Ramos (cell line): ENCODE measurements around the gene DST.
"Not testable (repeated sequence)": the region's sequence is repeated elsewhere in the genome, so short reads cannot be mapped to it uniquely, and the experiment has no call there.

Experiments
- in situ Hi-C: fragments of 300-500 bp; cut with MboI; formaldehyde crosslinking; loops from one replicate; pipeline ENCODE4 v1.14.3; 2022; ENCODE audit warnings: low sequenced_read_pairs; ENCODE audit not compliant: unreplicated experiment

DST gene

DNA sequence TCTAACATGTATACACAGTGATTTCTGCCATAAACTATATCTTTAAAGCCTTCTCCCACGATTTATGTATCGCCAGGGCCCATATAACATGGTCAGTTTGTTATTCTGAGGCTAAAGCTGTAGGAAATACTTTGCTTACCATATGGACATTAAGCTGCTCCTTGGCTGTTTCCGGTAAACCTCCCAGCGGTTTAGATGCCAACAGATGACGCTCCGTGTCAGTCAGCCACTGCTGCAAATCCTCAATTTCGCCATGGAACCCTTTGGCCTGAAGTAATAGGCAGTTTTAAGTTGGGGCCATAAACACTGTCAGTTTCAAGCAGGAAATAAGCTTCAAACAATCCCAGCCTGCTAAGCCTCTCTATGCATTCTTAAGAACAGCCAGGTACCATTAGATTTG, 145.4 kb downstream of the DST start:
- in situ Hi-C loops: no loop called here

DNA sequence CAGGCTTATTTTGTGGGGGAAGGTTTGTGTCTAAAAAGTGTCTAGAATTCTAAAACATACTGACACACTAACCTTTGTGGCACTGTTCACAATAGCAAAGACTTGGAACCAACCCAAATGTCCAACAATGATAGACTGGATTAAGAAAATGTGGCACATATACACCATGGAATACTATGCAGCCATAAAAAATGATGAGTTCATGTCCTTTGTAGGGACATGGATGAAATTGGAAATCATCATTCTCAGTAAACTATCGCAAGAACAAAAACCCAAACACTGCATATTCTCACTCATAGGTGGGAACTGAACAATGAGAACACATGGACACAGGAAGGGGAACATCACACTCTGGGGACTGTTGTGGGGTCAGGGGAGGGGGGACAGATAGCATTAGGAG, 146.0 kb downstream of the DST start:
- in situ Hi-C loops: not testable (repeated sequence)

DNA sequence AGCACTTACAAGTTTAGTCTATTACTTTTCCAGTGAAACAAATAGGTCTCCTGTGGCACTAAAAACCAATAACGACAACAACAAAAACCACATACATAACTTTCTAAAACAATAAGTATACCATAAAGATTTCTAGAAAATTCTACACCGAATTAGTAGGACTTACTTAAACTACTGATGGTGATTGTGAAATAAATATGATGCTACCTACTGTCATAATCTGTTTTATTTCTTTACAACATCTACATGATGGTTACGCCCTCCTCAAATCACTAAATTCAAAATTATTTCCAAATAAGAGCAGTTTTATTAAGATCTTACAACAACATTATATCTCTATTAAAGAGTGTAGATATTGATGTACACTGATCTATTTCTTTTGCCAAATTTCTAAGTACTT, 147.0 kb downstream of the DST start:
- in situ Hi-C loops: no loop called here

DNA sequence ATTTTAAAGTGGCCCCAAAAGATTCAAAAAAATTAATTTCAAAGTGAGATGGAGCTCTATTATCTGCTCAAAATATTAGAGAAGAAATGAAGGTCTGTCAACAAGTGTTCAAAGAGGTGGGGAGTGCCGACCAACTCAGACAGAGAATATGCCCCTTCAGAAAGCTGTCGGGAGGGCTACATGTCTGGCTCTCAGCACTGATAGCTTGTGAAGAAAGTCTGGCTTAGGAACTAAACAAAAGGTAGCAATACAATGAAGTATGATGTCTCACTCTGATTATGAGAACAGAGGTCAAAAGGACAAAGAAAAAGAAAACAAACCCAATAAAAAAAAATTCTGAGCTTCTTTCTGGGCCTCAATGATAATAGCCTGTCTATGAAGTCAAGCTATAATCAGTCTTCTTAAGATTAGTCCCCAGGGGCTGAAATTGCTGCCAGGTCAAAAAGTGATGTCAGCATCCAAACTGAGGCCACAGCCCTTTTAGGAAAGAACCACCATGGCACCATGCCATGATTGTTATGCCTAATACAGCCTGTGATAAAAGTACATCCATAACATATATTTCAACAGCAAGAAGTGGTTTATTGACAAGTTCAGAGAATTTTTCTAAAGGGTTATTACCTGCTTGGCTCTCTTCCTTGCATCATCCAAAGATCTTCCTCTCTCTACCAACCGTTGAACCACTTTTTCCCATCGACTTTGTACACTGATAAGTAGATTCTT, 150.9 kb downstream of the DST start:
- in situ Hi-C loops: no loop called here

DNA sequence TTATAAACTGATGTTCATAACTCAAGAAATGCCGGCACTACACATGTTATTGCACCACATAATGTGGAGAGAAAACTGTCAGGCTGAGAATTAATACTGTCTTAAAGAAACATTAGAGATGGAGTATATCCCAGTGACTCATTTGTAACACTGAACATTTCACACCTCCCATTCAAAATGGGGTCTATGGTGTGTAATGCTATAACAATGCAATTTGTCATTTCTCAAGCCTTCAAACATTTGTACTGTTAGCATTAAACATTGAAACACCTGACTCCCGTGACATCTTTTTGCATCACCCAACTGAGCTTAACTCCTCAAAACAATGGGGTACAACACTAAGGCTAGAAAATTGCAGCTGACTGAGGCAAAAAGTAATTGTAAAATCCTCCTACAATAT, 151.7 kb downstream of the DST start:
- in situ Hi-C loops: no loop called here

DNA sequence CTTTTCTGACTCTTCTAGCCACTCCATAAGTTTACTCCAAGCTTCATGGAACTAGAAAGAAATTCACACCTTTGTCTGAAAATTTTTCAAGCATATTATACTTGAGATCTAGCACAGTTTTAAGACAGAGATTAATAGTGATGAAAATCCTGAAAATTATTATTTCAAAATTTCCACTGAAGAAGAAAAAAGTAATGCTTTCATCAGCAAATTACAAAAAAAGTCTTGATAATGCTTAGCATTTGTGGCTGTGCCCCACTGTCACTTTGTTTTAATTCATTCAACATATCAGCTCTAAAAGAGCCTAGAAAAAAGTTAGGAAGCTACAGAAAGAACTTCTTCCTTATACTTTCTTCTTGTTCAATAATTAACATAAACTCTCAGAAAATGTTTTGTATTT, 153.1 kb downstream of the DST start:
- in situ Hi-C loops: no loop called here

DNA sequence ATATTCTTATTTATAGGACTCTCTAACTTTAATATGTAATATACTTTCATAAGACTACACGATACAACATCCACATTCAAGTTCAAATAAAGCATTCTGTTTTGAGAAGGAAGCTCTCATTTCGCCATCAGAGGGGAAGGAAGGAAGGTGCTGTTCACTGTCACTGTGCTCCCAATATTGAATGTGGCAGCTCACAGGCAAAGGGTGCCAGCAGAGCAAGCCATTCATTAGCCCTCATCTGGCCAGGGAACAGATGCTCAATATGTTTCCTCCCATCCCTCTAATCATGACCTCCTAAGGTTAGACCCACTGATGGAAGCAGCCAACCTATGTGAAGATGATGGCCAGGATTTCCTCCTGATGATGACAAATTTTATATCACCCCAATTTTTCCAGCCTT, 154.4 kb downstream of the DST start:
- in situ Hi-C loops: no loop called here

DNA sequence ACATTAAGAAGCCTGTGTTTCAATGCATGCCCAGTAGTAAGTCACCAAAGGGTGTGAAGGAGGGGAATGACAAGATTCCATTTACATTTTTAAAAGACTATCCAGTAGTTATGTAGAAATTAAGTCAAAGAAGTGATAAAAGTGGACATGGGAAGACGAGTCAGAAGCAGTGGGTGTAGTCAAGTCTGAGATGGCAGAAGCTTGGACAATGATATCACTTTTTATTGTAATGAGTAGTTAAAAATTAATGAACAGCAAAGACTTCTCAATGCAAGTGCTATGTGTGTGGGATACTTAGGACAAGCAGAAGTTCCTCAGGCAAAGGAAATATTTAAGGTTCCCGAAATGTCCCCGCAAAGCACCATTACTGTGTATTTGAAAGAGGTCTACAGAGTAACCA, 156.0 kb downstream of the DST start:
- in situ Hi-C loops: no loop called here

DNA sequence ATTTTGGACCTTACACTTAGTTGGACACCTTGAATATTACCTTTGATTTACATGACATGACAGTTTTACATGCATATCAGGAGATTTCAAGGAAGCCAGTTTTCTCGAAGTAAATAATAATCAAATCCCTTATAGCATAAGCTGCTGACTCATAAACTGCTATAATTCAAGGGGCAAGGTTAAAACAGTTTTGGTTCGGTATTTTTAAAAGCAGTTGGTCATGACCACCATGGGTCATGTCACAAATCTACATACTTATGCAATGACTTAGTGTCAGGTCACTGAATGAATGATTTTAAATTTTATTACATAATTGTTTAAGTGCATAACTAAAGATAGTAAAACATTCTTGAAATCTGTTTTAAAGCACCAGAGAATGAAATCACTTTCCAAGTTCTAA, 158.0 kb downstream of the DST start:
- in situ Hi-C loops: no loop called here

DNA sequence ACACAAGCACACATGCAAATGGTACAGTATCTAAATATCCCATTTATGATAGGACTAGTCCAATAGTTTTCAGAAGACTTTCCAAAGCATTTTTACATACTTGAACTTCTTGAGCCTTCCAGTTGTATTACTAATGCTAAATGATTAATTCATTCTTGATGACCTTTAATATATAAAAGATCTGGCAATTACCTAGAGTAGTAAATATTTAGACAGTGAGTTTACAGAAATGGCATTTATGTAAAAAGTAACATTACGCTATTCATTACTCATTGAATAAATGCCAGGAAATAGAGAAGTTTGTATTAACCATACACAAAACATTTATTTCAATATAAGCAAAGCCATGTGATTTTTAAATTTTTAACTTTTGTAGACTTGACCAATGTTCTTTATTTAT, 158.8 kb downstream of the DST start:
- in situ Hi-C loops: no loop called here

DNA sequence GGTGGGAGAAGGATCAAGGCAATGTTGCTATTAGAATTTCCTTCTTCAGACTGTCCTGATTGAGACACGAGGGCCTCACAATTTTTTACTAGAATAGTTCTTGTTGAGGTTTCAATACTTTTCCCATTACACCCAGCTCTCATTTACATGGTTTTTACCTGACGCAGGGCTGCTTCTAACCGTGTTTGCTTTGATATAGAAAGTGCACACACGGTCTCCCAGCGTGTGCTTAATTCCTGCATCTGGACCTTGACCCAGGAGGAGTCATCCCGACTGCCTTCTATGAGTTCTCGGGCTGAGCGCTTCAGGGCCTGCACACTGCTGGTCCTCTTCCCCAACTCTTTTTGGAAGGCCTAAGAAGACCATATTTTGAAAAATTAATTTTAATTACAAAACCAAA, 160.2 kb downstream of the DST start:
- in situ Hi-C loops: no loop called here

DNA sequence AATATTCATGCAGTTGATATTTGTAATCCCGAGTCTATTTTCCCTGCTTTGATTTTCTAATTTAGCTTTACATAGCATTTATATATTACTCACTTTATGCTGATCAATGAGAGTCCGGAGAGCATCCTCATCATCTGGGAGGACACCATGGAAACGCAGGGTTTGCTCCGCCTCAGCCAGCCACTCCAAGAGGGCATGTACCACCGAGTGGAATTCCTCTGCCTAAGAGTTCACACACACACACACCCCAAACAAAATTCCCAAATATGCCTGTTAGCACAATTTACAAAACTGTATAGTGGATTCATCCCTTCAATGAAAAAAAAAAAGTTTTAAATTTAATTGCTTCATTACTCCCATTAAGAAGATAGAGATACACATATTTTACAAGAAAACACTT, 160.7 kb downstream of the DST start:
- in situ Hi-C loops: no loop called here

DNA sequence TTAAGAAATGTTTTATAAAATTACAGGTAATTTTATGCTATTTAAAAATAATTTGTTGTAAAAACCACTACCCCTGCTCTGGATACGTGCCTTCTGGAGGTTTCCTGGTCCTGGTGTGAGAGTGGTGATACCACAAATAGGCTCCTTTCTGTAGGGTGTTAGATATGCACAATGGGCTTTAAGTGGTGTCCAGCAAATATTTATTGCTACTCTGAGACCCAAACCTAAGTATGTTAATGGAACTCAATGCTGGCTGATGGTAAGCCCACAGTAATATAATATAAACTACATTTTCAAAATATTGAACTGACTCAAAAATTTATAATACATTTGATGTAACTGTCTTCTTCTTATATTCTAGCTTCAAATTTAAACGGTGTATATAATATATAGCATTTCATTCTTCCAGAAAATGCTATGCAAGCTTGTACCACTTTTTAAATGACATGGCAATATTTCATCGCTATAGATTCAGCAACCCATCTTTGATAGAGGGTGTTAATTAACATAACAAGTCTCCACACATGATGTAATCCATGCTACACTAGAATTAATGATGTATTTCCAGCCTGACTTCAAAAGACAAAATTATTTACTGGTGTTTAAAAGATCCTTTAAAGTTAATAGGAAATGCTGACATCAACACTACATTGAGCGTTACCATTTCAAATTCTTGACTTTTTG, 161.9 kb downstream of the DST start:
- in situ Hi-C loops: no loop called here

DNA sequence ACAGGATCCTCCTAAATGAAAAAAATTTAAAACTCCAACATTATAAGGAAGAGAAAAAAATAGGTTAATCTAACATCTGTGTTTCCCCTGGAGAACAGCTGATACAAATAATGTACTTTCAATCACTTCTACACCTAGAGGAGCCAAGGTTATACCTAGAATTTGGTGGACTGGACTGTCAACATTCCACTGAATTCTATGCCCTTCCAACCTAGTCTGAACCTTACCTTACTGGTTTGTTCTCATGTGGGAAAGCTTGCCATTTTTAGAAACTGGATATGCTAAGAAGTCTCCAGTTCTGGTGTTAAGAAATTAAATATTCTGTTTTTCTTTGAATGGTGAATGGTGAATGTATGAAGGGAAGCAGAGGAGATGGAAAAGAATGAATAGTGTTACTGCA, 162.4 kb downstream of the DST start:
- in situ Hi-C loops: no loop called here

DNA sequence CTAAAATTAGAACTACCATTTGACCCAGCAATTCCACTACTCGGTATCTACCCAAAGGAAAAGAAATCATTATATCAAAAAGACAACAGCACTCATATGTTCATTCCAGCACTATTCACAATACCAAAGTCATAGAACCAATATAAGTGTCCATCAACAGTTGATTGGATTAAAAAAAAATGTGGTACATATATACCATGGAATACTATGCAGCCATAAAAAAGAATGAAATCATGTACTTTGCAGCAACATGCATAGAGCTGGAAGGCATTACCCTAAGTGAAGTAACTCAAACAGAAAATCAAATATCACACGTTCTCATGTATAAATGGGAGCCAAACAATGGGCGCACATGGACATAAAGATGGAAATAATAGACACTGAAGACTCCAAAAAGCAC, 163.3 kb downstream of the DST start:
- in situ Hi-C loops: no loop called here

DNA sequence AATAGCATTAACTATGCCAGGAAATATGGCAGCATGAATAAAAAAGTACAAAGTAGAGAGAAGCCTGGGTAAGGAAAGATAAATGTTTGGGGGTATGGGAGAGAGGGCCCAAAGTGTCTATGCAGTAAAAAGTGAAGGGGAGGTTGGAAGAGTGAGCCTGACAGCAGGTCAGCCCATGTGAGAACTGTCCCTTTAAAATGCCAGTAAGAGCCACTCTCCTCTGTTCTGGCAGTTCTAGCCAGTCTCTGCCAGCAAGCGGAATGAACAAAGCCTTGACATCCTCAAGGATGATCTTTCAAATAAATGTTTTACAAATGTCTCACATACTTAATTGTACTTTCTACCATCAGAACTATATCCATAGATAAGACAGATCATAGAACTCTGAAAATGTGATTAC, 164.5 kb downstream of the DST start:
- in situ Hi-C loops: no loop called here

DNA sequence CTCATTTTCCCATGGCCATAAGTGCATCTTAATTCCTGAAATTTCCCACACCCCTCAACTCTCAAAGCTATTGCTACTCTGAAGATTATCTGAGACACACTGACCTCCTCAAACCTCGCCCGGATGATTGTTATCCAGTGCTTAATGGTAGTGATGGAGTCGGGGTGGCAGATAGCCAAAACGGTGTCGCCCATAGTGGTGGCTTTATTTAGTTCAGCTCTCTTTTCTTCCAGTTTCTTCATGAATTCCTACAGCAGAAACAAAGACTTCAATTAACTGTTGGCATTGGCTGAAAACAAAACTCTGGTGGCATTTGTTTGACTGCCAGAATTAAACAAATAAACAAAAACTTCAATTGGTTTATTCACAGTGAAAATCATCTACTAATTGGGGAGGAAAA, 165.4 kb downstream of the DST start:
- in situ Hi-C loops: no loop called here

DNA sequence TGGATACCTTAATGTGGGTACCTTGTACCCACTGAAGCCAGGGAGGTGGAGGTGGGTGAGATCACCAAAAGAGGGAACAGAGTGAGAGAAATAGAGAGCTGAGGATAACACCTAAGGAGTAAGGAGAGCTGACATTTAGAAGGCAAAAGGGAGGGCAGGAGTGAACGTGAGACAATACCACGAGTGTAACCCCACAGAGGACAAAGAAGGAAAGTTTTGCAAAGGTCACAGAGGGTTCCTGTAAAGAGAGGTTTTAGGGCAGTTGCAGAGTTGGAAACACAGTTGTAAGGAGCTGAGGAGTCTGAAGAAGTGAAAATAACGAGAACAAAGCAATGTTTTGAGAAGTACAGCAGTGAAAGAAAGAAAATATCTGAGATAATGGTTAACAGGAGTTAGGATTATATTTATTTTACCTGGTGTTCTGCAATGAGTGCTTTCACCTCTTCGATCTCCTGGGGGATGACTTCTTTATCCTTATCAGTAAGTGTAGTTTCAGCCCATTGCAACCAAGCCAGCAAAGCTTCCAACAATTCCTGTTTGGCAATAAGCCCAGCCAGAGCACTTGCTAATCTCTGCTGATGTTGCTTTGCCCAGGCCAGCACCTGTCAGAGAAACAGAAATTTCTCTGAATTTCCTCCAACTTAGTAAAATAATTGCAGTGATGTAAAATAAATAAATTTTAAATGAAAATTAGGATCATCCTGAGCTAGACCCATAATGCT, 166.8 kb downstream of the DST start:
- in situ Hi-C loops: no loop called here

DNA sequence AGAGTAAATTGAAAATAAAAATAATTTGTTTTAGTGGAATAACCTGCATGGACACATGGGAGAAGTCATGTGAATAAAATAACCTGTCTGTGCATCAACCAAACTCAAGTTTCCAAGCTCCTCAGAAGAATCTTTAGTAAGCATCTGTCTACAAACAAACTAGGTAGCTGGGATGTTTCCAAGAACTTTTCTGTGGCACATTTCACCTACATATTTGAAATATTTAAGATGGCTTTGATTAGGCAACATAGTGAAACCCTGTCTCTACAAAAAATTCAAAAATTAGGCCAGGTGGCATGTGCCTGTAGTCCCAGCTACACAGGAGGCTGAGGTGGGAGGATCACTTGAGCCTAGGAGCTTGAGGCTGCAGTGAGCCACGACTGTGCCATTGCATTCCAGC, 168.2 kb downstream of the DST start:
- in situ Hi-C loops: no loop called here

DNA sequence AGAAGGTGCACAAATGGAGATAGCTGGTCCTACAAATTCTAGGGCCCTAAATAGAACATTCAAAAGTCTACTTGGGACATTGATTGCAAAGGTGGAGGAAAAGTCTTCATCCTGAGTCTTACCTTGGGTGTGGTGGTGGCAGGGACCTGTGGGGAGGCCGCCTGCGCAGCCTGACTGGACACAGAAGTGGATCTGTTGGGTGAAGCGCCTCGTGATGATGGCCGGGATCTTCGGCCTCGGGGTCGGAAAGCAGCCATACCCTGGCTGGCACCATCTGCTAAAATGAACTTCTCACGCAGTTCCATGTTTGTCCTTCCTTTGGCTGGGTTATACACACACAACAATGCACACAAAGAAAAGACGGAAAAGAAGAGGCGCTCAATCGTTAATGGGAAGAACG, 179.2 kb downstream of the DST start:
- in situ Hi-C loops: no loop called here

DNA sequence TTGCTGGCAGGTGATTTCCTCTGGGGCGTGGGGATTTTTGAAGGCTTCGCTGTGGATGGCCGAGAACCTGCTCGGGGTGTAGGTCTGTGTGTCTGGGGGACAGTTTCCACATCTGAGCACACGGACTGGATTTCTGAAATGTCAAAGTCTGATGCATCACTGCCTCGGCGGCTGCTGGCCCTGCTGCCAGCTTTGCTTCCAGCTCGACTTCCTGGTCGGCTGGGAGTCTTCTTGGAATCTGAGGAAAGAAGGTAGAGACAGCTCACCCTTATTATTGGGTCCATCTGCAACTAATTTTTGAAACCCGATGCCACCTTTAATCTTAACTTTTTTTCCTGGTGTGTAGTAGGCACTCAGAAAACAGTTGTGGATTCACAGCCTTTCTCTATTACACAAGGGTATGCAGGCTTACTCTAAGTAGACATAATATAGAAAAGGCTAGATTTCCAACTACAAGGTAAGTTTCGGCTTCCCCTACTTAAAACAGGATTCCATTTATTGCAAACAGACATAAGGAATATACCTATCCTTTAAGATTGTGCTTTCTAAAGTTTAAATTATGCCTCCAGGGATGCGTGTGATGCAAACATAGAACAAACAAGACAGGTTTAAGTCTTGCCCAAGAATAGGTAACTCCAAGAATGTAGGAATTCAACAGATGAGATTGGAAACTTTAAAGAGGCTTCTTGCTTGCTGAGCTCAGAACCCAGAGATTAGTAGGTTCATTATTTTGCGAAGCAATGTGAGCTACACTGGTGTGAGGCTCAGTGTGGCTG, 183.5 kb downstream of the DST start:
- in situ Hi-C loops: no loop called here
